ENCODE data around the gene MICB.

GRCh38 chr6:31540640-31541039 lies 42.7 kb downstream of the MICB start:
- TF ChIP-seq CTCF (conservative IDR thresholded peaks at IDR 0.05) (no peak), ZFX (IDR thresholded peaks at IDR 0.05) (no peak)

Measured in C4-2B (cell line).